Body of pancreas (tissue), 4 donors: ENCODE results near the gene PHKA1.

Source experiments
- POLR2A ChIP-seq, 3 donors: fragments of 450-650 bp; IDR thresholded peaks; one replicate each; pipeline ENCODE4 v1.6.1; 2016; ENCODE audit warnings: antibody characterized with exemption in 3 of 3, mild to moderate bottlenecking in 2 of 3
- TF ChIP-seq, protein P1 (sequence below), 7 experiments: fragments of 450-650 bp in 4 of 7; fragments of 200-600 bp in 3 of 7; sonication (generic) in 3 of 7; IDR thresholded peaks; one replicate each; pipeline ENCODE4 v1.5.1; 2016 to 2019; ENCODE audit warnings: antibody characterized with exemption in 7 of 7

DNA sequence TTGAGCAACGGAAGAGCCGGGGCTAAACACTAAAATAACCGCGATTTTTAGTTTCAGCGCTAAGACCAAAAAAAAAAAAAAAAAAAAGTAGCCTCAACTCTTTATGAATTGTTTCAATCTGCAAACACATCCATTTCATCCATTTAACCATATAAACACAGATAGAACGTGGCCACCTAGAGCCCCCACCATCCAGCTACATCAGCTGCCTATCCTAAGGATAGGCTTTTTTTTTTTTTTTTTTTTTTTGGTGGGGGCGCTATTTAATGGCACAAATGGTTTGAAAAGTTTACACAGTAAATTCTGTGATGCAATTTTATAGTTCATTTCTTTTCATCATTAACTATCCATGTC is 141.0 kb downstream of the PHKA1 start:
- TF ChIP-seq, protein P1, sequence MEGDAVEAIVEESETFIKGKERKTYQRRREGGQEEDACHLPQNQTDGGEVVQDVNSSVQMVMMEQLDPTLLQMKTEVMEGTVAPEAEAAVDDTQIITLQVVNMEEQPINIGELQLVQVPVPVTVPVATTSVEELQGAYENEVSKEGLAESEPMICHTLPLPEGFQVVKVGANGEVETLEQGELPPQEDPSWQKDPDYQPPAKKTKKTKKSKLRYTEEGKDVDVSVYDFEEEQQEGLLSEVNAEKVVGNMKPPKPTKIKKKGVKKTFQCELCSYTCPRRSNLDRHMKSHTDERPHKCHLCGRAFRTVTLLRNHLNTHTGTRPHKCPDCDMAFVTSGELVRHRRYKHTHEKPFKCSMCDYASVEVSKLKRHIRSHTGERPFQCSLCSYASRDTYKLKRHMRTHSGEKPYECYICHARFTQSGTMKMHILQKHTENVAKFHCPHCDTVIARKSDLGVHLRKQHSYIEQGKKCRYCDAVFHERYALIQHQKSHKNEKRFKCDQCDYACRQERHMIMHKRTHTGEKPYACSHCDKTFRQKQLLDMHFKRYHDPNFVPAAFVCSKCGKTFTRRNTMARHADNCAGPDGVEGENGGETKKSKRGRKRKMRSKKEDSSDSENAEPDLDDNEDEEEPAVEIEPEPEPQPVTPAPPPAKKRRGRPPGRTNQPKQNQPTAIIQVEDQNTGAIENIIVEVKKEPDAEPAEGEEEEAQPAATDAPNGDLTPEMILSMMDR (IDR thresholded peaks at IDR 0.05), result no peak
- TF ChIP-seq POLR2A (IDR thresholded peaks at IDR 0.05), result no peak
